Iris pigment epithelial cell (primary cell): ENCODE measurements around the gene RCOR2.
"Not testable (repeated sequence)": the region's sequence is repeated elsewhere in the genome, so short reads cannot be mapped to it uniquely, and the experiment has no call there.

ENCODE experiments used
- DNase-seq: peaks from one replicate; pipeline ENCODE4 v3.0.0-alpha.2; 2011; ENCODE audit warnings: low read depth

RCOR2 gene

DNA sequence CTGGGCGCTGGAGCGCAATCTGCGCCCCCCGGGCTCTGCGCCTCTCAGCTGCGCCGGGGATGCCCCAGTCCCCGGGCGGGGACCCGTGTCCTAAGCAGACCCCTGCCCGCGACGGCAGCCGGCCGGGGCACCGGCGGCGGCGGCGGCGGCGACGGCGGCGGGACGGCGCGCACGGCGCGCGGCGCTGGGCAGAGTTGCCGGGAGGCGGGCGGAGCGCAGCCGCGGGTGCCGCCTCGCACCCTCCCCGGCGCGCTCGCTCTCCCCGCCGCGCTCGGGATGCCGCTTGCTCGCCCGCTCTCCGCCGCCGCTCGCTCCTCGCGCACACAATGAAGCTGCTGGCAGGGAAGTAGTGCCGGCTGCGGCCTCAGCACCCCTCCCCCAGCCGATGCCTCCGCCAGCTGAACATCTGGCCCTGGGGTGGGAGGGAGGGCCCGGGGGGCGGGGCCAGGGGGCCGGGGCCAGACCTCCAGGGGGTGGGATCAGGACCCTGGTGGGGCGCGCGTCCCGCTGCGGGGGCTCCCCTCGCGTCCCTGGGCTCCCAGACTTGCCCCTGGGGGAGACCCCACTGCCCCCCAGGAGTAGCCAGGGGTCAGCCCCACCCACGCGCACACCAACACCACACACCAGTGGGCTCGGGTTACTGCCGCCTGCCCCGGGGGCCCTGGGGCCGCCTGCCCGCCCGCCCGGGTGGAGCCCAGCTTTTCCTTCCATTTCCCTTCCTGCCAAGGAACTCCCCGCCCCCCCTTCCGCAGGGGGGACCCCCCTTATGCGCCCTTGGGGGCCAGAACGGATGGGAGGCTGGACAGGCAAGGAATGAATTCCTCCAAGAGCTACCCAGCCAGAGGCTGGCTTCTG lies at the start of gene RCOR2:
TSS of gene RCOR2 (minus strand) at position 328 of the 855 bp plus-strand sequence. CDS start 708 bp downstream, outside the sequence.
- peak; percentile 71 for DNase-seq

- no peak for DNase-seq
Observed at GRCh38 chr11:63966444-63966843, 49.5 kb upstream of the RCOR2 start.

DNA sequence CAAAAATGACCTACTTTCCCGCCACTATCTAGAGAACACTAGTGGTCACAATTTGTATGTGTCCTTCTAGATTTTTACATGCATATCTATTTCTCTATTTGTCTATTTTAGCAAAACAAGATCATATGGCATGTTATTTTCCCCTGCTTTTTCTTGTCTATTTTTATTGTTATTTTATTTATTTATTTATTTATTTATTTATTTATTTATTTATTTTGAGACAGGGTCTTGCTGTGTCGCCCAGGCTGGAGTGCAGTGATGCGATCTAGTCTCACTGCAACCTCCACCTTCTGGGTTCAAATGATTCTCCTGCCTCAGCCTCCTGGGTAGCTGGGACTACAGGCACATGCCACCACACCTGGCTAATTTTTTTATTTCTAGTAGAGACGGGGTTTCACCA lies 46.9 kb upstream of the RCOR2 start:
- not testable (repeated sequence) for DNase-seq

- DNase-seq: no peak
Observed at GRCh38 chr11:63961608-63962412, 44.8 kb upstream of the RCOR2 start.

DNA sequence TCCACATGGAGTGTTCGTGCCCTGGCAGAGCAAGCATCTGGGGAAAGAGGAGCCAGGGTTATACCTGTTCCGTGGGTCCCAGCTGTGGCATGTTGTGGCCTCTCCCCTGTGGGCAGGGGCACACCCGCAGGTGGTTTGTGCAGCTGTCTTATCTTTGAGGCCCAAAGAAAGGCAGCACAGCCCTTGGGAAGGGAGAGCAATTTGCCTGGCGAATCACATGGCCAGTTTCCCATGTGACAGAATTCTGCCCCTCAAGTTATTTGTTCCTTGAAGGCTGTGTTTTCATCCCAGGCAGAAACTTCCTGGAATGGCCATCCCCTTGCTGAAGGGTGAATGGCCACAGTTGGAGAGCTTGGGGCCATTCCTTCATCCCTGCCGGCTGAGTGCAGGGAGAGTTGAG lies 41.0 kb upstream of the RCOR2 start:
- DNase-seq: no peak

GRCh38 chr11:63952570-63952969 lies 35.6 kb upstream of the RCOR2 start:
- DNase-seq: no peak

DNA sequence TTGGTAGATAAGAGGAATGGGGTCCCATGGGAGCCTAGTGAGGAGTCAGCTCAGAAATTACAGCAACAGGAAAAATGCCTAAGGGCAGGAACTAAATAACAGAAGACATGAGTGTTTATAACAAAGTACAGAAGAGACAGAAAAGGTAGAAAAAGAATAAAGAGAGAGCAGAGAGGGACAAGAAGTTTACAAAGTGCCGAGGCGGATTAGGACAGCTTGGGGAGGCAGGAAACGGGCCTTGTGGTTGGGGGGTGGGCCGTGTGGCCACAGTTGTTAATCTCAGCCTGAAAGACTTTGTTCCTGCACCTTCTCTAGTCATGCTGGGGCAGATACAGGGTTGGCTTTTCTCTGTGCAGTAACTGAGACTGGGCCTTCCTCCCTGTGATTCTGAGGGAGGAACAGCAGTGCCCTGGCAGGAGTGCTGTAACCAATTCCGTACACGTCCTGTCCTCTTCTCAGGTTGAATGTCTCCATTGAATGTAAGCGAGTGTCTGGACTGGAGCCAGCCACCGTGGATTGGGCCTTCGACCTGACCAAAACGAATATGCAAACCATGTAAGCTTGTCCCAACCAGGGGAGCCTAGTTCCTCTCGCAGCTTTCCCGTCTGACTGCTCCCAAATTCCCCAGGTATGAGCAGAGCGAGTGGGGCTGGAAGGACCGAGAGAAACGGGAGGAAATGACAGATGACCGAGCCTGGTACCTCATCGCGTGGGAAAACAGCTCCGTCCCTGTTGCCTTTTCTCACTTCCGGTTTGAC lies 35.0 kb upstream of the RCOR2 start:
- DNase-seq: no peak

- peak; percentile 67 for DNase-seq
Observed at GRCh38 chr11:63945477-63946163, 28.7 kb upstream of the RCOR2 start.

- no peak for DNase-seq
Observed at GRCh38 chr11:63944987-63945386, 28.0 kb upstream of the RCOR2 start.

GRCh38 chr11:63942803-63943202 lies 25.8 kb upstream of the RCOR2 start:
- no peak for DNase-seq

DNA sequence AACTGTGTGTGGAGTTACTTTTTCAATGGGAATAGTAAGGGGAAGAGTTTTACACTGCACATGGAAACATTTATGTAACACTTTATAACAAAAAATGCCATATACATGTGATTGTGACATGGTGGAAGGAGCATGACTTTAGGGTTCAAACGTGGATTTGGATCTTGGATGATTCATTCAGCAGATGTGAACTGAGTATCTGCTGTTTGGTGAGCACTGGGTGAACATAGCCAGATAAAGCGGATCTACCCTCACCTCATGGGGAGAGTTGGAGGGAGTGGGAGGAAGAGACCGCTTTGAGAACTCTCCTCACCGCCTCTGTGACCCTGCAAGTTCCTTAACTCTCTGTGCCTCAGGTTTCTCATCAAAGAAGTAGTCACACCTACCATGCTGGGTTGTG lies 24.9 kb upstream of the RCOR2 start:
- no peak for DNase-seq

DNA sequence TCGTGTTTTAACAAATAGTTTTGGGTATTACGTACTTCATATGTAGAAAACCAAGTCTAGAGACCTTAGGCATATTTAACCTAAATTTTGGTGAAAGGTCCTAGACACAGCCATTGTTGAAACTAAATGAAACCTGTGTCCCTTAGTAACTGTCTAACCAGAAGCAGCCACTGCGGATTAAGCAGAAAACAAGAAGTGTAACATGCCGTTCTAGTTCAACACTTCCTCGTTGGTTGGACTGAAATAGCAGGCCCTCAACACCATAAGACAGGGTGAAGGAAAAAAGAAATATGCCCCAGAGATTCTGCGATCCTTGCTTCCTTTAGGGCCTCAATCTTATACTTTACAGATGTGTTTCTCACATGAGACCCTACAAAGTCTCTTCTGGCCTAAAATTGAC lies 23.8 kb upstream of the RCOR2 start:
- DNase-seq: no peak

GRCh38 chr11:63939397-63939891 lies 22.5 kb upstream of the RCOR2 start:
- peak; percentile 44 for DNase-seq

GRCh38 chr11:63938479-63939396 lies 21.8 kb upstream of the RCOR2 start, which contains the start of gene NAA40:
TSS of gene NAA40 (plus strand) at chr11:63939002. CDS start at chr11:63939097, 95 bp downstream.
- DNase-seq: peak; percentile 89

DNA sequence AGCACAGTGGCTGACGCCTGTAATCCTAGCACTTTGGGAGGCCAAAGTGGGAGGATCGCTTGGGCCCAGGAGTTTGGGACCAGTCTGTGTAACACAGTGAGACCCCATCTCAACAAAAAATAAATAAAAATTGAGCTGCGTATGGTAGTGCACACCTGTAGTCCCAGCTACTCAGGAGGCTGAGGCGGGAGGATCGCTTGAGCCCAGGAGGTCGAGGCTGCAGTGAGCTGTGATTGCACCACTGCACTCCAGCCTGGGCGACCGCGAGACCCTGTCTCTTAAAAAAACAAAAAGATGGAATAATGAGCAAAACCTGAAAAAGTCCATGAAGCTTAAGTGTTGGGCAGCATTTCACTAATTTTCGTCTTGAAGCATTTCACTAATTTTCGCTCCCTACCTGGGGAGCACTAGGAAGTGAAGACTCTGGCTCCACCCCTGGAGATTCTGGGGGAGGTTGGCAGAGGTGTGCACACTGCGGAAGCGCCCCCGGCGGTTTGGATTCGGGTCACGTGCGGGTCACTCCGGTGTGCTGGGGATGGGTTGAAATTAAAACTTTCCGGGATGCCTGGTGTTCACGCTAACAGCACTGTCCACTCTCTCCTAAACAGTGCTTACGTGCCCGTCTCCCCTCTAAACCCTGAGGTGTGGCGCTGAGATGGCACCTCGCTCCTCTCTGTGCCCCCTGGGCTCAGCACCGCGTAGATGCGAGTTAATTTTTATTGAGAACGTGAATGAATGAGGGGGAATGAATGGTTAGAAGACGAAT lies 20.9 kb upstream of the RCOR2 start:
- DNase-seq: no peak

DNA sequence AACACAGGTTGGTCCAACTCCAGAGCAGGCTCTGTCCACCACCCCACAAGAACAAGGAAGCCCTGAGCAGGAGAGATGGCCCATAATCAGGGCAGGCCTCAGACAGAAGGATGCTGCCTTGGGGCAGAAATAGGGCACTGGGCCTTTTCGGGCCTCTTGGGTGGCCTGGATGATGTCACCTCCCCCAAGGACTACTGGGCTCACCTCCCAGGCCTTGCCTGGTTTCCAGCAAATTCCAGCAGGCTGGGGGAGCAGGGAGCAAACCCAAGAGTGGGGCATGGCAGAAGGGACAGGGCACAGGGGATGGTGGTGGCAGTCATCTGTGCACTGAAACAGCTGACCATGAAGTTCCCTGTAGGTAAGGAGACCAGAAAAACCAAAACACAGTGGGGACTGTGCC lies 16.5 kb upstream of the RCOR2 start:
- DNase-seq: no peak

GRCh38 chr11:63931876-63932275 lies 14.9 kb upstream of the RCOR2 start:
- no peak for DNase-seq

DNA sequence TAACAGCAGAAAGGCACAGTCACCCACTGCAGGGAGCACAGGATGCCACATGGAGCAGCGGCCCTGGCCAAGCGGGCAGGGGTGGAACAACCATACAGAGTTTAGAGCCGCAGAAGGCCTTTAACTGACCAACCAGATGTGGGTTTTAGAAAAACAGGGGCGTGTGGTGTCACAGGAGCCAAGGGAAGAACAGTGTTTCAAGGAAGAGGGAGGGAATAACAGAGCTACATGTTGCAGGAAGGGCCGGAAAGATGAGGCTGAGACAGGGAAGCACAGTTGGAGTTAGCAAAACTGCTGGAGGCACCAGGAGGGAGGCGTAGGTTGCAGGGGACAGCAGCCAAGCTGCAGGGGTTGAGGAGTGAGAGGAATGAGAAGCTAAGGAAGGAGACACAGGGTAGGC lies 14.1 kb upstream of the RCOR2 start:
- no peak for DNase-seq

DNA sequence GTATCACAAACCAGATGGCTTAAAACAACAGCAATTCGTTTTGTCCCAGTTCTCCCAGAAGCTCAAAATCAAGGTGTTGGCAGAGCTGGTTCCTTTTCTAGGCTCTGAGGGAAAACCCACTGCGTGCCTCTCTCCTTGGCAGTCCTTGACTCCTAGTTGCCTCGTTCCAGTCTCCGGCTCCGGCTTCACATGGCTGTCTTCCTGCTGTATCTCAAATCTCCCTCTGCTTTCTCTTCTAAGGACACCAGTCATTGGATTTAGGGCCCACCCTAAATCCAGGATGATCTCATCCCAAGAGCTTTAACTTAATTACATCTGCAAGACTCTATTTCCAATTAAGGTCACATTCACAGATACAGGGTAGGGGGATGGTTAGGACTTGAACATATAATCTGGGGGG lies 12.7 kb upstream of the RCOR2 start:
- no peak for DNase-seq

GRCh38 chr11:63923319-63923718 lies 6.4 kb upstream of the RCOR2 start:
- no peak for DNase-seq
